HEK293 (cell line): ENCODE data around the gene PTPRN2.

Experiments
- CTCF ChIA-PET: fragments of 350-600 bp; formaldehyde crosslinking; extraction: SDS; loops from one replicate; lab custom pipeline; 2021; ENCODE audit warnings: antibody characterized with exemption; lab: Yijun Ruan, JAX
- POLR2A ChIA-PET: fragments of 300-600 bp; formaldehyde crosslinking; extraction: SDS; loops from one replicate; lab custom pipeline; 2020; ENCODE audit warnings: antibody characterized with exemption, inconsistent platforms; lab: Yijun Ruan, JAX
- H3K27ac ChIP-seq: fragments of 200-500 bp; sonication (Bioruptor generic); 2 replicates; pipeline ENCODE4 v1.5.1; 2014; ENCODE audit warnings: low read depth, low read length, control low read depth, inconsistent platforms; ENCODE audit errors: extremely low read depth
- H3K36me3 ChIP-seq, 2 experiments: fragments of 200-500 bp in 1 of 2; sonication (Bioruptor generic) in 1 of 2; 1 replicate in 1 of 2; 2 replicates in 1 of 2; pipeline ENCODE4 v1.5.1; 2014 to 2017; ENCODE audit warnings: inconsistent platforms in 2 of 2, low read length in 2 of 2; ENCODE audit not compliant: control insufficient read depth in 2 of 2, insufficient read depth in 1 of 2
- H3K4me1 ChIP-seq: fragments of 200-500 bp; sonication (Bioruptor generic); 2 replicates; pipeline ENCODE4 v1.5.1; 2014; ENCODE audit warnings: mild to moderate bottlenecking, low read length, inconsistent platforms; ENCODE audit not compliant: control insufficient read depth, insufficient read depth
- H3K4me3 ChIP-seq: 2 replicates; pipeline ENCODE4 v1.5.1; 2011; ENCODE audit warnings: low read depth, mild to moderate bottlenecking, control low read depth, low read length, moderate library complexity
- H3K9me3 ChIP-seq: fragments of 200-500 bp; sonication (Bioruptor generic); 2 replicates; pipeline ENCODE4 v1.5.1; 2014; ENCODE audit warnings: low read depth, low read length, inconsistent platforms; ENCODE audit not compliant: control insufficient read depth, insufficient read depth
- GLIS1 ChIP-seq: fragments of 450-650 bp; formaldehyde crosslinking; IDR thresholded peaks from 2 replicates; pipeline ENCODE4 v1.5.1; 2016; ENCODE audit warnings: missing biosample characterization, missing genetic modification characterization
- INSM2 ChIP-seq: fragments of 450-650 bp; formaldehyde crosslinking; IDR thresholded peaks from 2 replicates; pipeline ENCODE4 v1.5.1; 2016; ENCODE audit warnings: missing biosample characterization, missing genetic modification characterization
- KLF17 ChIP-seq: fragments of 450-650 bp; formaldehyde crosslinking; IDR thresholded peaks from 2 replicates; pipeline ENCODE4 v1.5.1; 2016; ENCODE audit warnings: missing biosample characterization, missing genetic modification characterization
- PRDM2 ChIP-seq: fragments of 450-650 bp; formaldehyde crosslinking; IDR thresholded peaks from 2 replicates; pipeline ENCODE4 v1.5.1; 2016; ENCODE audit warnings: missing biosample characterization, missing genetic modification characterization, borderline replicate concordance
- SP7 ChIP-seq: fragments of 450-650 bp; formaldehyde crosslinking; IDR thresholded peaks from 2 replicates; pipeline ENCODE4 v1.5.1; 2016; ENCODE audit warnings: missing biosample characterization, missing genetic modification characterization
- WT1 ChIP-seq: fragments of 450-650 bp; formaldehyde crosslinking; IDR thresholded peaks from 2 replicates; pipeline ENCODE4 v1.5.1; 2016; ENCODE audit warnings: missing biosample characterization, missing genetic modification characterization
- ZBTB1 ChIP-seq: fragments of 450-650 bp; formaldehyde crosslinking; IDR thresholded peaks from 2 replicates; pipeline ENCODE4 v1.5.1; 2016; ENCODE audit warnings: missing biosample characterization, missing genetic modification characterization
- ZBTB21 ChIP-seq: fragments of 450-650 bp; formaldehyde crosslinking; IDR thresholded peaks from 2 replicates; pipeline ENCODE4 v1.5.1; 2017; ENCODE audit warnings: missing biosample characterization, missing genetic modification characterization
- ZFHX2 ChIP-seq: fragments of 450-650 bp; formaldehyde crosslinking; conservative IDR thresholded peaks from 2 replicates; pipeline ENCODE4 v1.5.1; 2016; ENCODE audit warnings: missing biosample characterization, missing genetic modification characterization
- ZNF140 ChIP-seq: fragments of 450-650 bp; formaldehyde crosslinking; IDR thresholded peaks from 2 replicates; pipeline ENCODE4 v1.5.1; 2016; ENCODE audit warnings: missing biosample characterization, missing genetic modification characterization
- ZNF157 ChIP-seq: fragments of 450-650 bp; formaldehyde crosslinking; IDR thresholded peaks from 2 replicates; pipeline ENCODE4 v1.5.1; 2016; ENCODE audit warnings: missing biosample characterization, missing genetic modification characterization
- ZNF292 ChIP-seq: fragments of 450-650 bp; formaldehyde crosslinking; IDR thresholded peaks from 2 replicates; pipeline ENCODE4 v1.5.1; 2016; ENCODE audit warnings: low read depth, missing biosample characterization, missing genetic modification characterization, borderline replicate concordance
- ZNF398 ChIP-seq: fragments of 450-650 bp; formaldehyde crosslinking; IDR thresholded peaks from 2 replicates; pipeline ENCODE4 v1.5.1; 2017; ENCODE audit warnings: missing biosample characterization, missing genetic modification characterization
- ZNF404 ChIP-seq: fragments of 450-650 bp; formaldehyde crosslinking; IDR thresholded peaks from 2 replicates; pipeline ENCODE4 v1.5.1; 2017; ENCODE audit warnings: missing biosample characterization, missing genetic modification characterization
- ZNF571 ChIP-seq: fragments of 450-650 bp; formaldehyde crosslinking; IDR thresholded peaks from 2 replicates; pipeline ENCODE4 v1.5.0; 2017; ENCODE audit warnings: missing biosample characterization, missing genetic modification characterization
- ZNF624 ChIP-seq: fragments of 450-650 bp; formaldehyde crosslinking; IDR thresholded peaks from 2 replicates; pipeline ENCODE4 v1.5.1; 2017; ENCODE audit warnings: missing biosample characterization, missing genetic modification characterization
- ZNF670 ChIP-seq: fragments of 450-650 bp; formaldehyde crosslinking; IDR thresholded peaks from 2 replicates; pipeline ENCODE4 v1.5.1; 2016; ENCODE audit warnings: missing biosample characterization, missing genetic modification characterization, low read depth
- ZNF792 ChIP-seq: fragments of 450-650 bp; formaldehyde crosslinking; IDR thresholded peaks from 2 replicates; pipeline ENCODE4 v1.5.1; 2016; ENCODE audit warnings: missing biosample characterization, missing genetic modification characterization
- ZXDB ChIP-seq: fragments of 450-650 bp; formaldehyde crosslinking; IDR thresholded peaks from 2 replicates; pipeline ENCODE4 v1.5.1; 2016; ENCODE audit warnings: missing biosample characterization, missing genetic modification characterization

Gene PTPRN2

GRCh38 chr7:158454631-158455030 lies 133.0 kb downstream of the PTPRN2 start (continued):
- TF ChIP-seq PRDM2, result no peak
- no peak for TF ChIP-seq ZBTB1 (tag by site-specific recombination)
- no peak for TF ChIP-seq GLIS1

GRCh38 chr7:158453663-158454062 lies 134.0 kb downstream of the PTPRN2 start:
- no peak for TF ChIP-seq ZNF404 (tag by site-specific recombination)
- no peak for TF ChIP-seq ZFHX2
- no peak for TF ChIP-seq ZNF398
- no peak for TF ChIP-seq ZNF292 (tag by site-specific recombination)
- TF ChIP-seq ZNF792 (tag by site-specific recombination), result no peak
- TF ChIP-seq ZNF624 (tag by site-specific recombination), result no peak
- no peak for TF ChIP-seq SP7 (tag by site-specific recombination)
- TF ChIP-seq ZNF571 (tag by site-specific recombination), result no peak
- ChIA-PET POLR2A (no interaction called here), CTCF (no interaction called here)
- Histone ChIP-seq H3K36me3 (no peaks in the 10 kb centered on the region), H3K4me3 (no peak overlapping the region), H3K9me3 (no peaks in the 10 kb centered on the region), H3K27ac (no peak overlapping the region), H3K4me1 (no peaks in the 10 kb centered on the region)

- POLR2A ChIA-PET, result no interaction called here
- no peaks in the 10 kb centered on the region for H3K4me1 ChIP-seq
- no peak for TF ChIP-seq ZNF157 (tag by site-specific recombination)
- no peak for TF ChIP-seq ZXDB (tag by site-specific recombination)
- TF ChIP-seq ZNF140, result no peak
- no peak for TF ChIP-seq KLF17 (tag by site-specific recombination)
- TF ChIP-seq ZNF571 (tag by site-specific recombination), result no peak
- no peak for TF ChIP-seq INSM2 (tag by site-specific recombination)
- TF ChIP-seq ZNF670 (tag by site-specific recombination), result no peak
- no peak for TF ChIP-seq ZBTB21 (tag by site-specific recombination)
- TF ChIP-seq WT1 (tag by site-specific recombination), result no peak
- TF ChIP-seq, all 188 proteins: peak for 0
- H3K36me3 ChIP-seq, result no peaks in the 10 kb centered on the region
- H3K4me3 ChIP-seq, result no peak overlapping the region
- CTCF ChIA-PET, result no interaction called here
- no peaks in the 10 kb centered on the region for H3K9me3 ChIP-seq
- H3K27ac ChIP-seq, result no peak overlapping the region
Measured at GRCh38 chr7:158452331-158452730, 135.3 kb downstream of the PTPRN2 start.
